Keratinocyte (primary cell): Measurements from ENCODE around the gene DNAH8.

Experiments
- EZH2 ChIP-seq: IDR thresholded peaks from one replicate; pipeline ENCODE4 v1.6.1; 2012; ENCODE audit warnings: inconsistent platforms, mild to moderate bottlenecking, low read length, moderate library complexity
- TF ChIP-seq, protein P1 (sequence below), 3 experiments: IDR thresholded peaks in 1 of 3; conservative IDR thresholded peaks in 1 of 3; optimal IDR thresholded peaks in 1 of 3; 2 replicates in 2 of 3; 3 replicates in 1 of 3; pipeline versions ENCODE3 to v1.5.1; 2011; ENCODE audit warnings: low read length in 3 of 3, mild to moderate bottlenecking in 3 of 3, moderate library complexity in 2 of 3, control low read depth in 1 of 3, inconsistent platforms in 1 of 3; ENCODE audit not compliant: insufficient read depth in 2 of 3; ENCODE audit errors: extremely low read depth in 1 of 3

GRCh38 chr6:39035681-39036080, 320.6 kb downstream of the DNAH8 start:
- TF ChIP-seq EZH2: no peak
- TF ChIP-seq, protein P1, sequence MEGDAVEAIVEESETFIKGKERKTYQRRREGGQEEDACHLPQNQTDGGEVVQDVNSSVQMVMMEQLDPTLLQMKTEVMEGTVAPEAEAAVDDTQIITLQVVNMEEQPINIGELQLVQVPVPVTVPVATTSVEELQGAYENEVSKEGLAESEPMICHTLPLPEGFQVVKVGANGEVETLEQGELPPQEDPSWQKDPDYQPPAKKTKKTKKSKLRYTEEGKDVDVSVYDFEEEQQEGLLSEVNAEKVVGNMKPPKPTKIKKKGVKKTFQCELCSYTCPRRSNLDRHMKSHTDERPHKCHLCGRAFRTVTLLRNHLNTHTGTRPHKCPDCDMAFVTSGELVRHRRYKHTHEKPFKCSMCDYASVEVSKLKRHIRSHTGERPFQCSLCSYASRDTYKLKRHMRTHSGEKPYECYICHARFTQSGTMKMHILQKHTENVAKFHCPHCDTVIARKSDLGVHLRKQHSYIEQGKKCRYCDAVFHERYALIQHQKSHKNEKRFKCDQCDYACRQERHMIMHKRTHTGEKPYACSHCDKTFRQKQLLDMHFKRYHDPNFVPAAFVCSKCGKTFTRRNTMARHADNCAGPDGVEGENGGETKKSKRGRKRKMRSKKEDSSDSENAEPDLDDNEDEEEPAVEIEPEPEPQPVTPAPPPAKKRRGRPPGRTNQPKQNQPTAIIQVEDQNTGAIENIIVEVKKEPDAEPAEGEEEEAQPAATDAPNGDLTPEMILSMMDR (optimal IDR thresholded peaks at IDR 0.05 in 1 of 3, IDR thresholded peaks at IDR 0.05 in 1 of 3, conservative IDR thresholded peaks at IDR 0.05 in 1 of 3; ENCODE audit: extremely low read depth in 1 of 3, insufficient read depth in 2 of 3, low read length in 3 of 3): no peak
